MV-4-11 (cell line): ENCODE data around the gene ARMCX1.
"Not testable (repeated sequence)": the region's sequence is repeated elsewhere in the genome, so short reads cannot be mapped to it uniquely, and the experiment has no call there.

ENCODE experiments used
- DNase-seq: peaks from one replicate; lab custom pipeline; 2025; lab: John Stamatoyannopoulos, UW

ARMCX1 gene

GRCh38 chrX:101550362-101550750 is at the start of gene ARMCX1:
Gene ARMCX1, plus strand, starts transcription at chrX:101550547. Its CDS starts 2,384 bp downstream, at chrX:101552931.
- DNase-seq = no peak

- not testable (repeated sequence) for DNase-seq
Measured at GRCh38 chrX:101502929-101503328, 47.4 kb upstream of the ARMCX1 start.

- no peak for DNase-seq
Measured at GRCh38 chrX:101507372-101507771, 43.0 kb upstream of the ARMCX1 start.

GRCh38 chrX:101507986-101508385 is 42.4 kb upstream of the ARMCX1 start:
- no peak for DNase-seq

GRCh38 chrX:101530944-101531343 is 19.4 kb upstream of the ARMCX1 start:
- no peak for DNase-seq

- no peak for DNase-seq
Measured at GRCh38 chrX:101539116-101539515, 11.2 kb upstream of the ARMCX1 start.

- DNase-seq = no peak
Measured at GRCh38 chrX:101550751-101551379, 518 bp downstream of the ARMCX1 start.

GRCh38 chrX:101551380-101551767 is 1.0 kb downstream of the ARMCX1 start:
- no peak for DNase-seq

- DNase-seq = no peak
Measured at GRCh38 chrX:101552714-101553113, 2.4 kb downstream of the ARMCX1 start.

GRCh38 chrX:101564651-101565050 is 14.3 kb downstream of the ARMCX1 start:
- no peak for DNase-seq

- DNase-seq = peak; percentile 85
Measured at GRCh38 chrX:101595739-101596419, 45.5 kb downstream of the ARMCX1 start.

- DNase-seq = not testable (repeated sequence)
Measured at GRCh38 chrX:101599592-101599991, 49.2 kb downstream of the ARMCX1 start.

GRCh38 chrX:101602077-101602476 is 51.7 kb downstream of the ARMCX1 start:
- no peak for DNase-seq
